HG03175 (cell line): ENCODE measurements around the gene NFIC.

Source experiments
- ATAC-seq: cut with Tn5 transposase; IDR thresholded peaks from one replicate; pipeline ENCODE4 v1.9.1; 2021; ENCODE audit warnings: mild to moderate bottlenecking, moderate library complexity; ENCODE audit not compliant: unreplicated experiment

NFIC gene

DNA sequence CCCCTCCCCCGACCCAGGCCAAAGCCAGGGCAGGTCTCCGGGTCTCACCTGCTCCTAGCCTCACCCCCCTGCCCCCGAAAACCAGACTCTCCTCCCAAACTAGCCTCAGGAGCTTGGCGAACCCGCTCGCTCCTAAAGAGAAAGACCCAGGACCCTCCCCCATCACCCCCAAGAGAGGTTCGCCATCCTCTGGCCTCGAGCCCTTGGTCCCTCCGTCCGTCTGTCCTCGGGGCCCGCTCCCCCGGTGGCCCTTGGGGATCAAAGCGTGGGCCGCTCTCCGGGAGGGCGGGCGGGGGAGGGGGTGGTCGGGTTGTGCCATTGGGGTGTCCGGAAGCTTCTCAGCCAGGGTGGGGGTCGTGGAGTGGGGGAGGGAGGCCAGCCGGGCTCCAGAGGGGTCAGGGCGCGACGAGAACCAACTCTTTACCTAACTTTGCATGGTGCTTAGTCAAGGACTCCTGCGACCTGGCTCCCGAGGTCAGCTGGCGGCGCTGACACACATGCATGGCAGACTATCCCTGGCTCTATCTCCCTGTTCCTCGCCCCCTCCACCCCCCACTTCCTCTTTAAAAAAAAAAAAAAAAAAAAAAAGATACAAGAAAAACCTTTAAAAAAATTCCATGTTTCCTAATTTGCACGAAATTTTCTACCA is 98.3 kb downstream of the NFIC start:
- ATAC-seq, result no peak

DNA sequence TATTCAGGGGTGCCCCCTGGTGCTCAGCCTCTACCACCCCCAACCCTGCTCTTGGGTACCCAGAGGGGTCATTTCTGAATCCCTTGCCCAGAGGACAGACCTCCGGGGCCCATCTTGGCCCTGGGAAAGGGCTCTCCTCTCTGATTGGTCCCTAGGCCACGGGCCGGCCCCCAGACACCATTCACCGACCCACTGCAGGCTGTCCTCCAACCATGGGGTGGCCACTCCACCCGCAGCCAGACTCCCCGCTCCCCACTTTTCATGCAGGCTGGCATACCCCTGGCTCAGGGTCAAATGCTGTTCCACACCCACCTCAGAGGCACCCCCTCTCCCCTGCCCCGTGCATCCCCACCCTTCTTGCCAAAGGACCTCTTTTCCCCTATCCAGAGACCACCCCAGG is 99.2 kb downstream of the NFIC start:
- no peak for ATAC-seq

DNA sequence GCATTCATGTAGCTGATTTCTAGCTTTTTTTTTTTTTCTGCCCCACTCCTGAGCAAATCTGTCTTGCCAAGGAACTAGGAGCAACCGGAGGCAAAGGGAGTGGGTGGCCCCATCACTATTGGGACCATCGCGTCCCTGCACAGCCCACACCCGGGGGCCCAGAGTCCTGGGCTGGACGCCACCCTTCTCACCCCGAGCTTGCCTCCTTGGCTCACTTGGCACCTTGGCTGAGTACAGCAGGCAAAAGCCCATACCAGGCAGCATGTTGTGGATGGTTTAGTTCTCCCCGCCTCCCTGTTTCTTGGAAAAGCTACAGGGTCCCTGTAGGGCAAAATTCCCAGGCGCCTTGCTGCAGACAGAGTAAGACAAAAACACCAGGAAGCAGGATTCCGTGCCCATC is 100.3 kb downstream of the NFIC start:
- ATAC-seq, result no peak

DNA sequence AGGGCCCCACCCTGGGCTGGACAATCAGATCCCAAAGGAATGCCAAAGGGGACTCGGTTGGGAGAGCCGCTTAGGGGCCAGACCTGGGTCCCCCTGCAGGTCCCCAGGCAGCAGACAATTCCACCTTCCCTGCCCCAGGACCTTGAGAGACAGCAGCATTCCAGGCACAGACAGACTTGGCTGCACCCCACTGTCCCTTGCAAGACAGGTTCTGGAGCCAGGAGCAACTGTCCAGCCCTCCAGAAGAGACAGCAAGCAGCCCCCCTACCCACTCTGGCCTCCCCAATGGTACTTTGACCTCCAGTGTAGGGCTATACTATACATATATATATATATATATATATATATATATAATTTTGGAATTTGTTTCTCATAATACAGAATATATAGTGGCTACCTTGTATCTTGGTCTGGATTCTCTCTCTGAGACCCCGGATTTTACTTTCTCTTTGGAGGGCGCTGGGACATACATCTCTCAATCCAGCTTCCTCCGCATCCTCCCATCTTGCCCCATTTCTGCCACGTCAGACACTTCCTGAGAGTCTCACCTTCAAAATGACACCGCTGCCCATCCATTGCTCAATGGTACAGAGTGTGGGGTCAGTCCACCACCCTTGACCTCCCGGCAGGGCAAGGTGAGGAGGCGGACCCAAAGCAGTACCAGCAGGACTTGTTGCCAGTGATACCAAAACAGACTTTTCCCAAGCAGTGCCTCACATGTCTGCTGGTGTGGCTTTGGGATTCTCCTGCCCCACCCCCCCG is 101.2 kb downstream of the NFIC start:
- no peak for ATAC-seq

DNA sequence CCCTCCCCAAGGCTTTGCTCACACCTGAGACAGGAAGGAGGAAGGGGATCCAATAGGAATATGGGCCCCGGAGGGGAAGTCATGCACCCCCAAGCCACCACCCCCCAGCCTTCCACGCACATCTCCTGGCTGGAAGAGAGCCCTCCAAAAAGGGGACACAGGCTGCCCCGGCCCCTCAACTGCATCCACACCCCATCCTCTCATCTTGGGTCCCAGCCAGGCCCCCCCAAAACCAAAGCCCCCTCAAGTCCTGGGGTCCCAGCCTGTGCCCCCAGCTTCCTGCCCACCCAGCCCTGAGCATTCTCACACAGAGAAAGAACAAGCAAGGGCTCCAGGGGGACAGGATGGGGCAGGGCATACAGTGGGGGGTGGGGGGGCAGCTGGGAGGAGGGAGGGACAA is 101.8 kb downstream of the NFIC start:
- no peak for ATAC-seq

DNA sequence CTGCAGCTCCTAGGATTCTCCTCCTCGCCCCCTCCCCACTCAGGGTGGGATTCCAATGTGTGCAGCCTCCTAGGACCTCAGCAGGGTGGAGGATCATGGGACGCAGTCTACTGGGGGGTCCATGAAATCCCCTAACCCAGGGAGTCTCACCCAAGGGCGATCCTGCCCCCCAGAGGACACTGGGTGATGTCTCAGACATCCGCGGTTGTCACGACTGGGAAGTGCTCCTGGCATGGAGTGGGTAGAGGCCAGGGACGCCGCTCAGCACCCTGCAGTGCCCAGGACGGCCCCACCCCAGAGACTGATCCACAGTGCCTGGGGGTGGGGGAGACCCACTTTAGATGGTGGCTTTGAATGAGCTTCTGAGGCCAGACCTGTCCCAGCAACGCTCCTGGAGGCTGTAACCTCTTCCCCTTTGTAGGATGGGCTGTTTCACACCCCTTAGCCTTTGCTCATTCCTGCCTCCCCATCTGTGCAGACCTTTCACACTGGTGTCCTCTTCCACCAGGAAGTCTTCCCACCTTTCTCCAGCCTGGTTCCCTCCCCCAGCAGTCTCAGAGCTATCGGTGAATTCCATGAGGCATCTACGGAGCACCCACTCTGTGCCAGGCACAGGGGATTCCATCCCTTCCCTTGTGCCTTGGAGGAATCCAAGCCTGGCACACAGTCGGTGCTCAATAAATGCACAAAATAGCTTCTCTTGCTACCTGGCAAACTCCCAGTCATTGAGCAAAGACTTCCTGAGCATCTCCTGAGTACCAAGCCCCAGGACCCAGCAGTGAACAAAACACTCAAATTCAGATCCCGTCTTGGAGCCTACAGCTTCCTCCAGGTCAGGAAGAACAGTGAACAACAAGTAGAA is 103.5 kb downstream of the NFIC start:
- ATAC-seq, result no peak

DNA sequence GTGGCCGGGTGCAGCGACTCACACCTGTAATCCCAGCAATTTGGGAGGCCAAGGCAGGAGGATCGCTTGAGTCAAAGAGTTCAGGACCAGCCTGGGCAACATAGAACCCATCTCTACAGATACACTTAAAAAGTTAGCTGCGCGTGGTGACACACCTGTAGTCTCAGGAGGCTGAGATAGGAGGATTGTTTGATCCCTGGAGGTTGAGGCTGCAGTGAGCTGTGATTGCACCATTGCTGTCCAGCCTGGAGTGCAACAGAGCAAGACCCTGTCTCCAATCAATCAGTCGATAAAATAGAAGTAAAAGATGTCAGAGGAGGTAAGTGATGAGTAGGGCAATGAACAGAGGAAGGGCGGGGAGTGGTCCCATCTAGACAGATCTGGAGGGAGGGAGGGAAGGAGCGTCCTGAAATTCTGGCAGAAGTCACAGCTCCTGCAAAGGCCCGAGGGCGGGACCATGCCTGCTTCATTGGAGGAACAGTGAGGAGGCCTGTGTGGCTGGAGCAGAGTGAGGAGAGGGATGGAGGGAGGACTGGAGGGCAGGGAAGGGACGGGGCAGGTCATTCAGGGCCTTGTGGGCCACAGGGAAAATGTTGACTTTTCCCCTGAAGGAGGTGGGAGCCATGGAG is 104.2 kb downstream of the NFIC start:
- ATAC-seq, result no peak

DNA sequence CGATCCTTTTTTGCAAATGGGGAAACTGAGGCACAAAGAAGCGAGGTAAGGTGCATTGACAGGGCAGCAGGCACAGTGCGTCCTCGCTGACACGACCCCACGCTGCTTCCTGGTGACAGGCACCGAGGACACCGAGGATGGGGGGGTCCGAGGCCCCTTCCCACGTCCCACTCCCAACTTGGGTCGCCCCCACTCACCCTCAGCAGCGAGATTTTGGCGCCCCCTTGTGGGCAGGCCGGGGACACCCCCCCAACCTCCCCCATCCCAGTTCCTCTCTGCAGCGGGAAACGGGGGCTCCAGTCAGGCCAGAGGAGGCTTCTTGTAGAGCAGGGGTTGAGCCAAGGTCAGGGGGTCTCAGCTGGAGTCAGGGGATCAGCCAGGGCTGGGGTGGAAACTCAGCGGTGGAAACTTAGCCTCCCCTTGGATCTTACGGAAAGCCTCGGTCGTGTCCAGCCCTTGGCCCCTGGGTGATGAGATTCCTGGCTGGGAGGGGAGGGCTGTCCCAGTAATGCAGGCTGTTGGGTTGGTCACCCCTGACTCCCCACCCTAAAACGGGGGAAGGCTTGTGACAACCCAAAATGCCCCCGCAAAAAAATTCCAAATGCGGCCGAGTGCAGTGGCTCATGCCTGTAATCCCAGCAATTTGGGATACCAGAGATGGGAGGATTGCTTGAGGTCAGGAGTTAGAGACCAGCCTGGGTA is 105.7 kb downstream of the NFIC start:
- no peak for ATAC-seq

DNA sequence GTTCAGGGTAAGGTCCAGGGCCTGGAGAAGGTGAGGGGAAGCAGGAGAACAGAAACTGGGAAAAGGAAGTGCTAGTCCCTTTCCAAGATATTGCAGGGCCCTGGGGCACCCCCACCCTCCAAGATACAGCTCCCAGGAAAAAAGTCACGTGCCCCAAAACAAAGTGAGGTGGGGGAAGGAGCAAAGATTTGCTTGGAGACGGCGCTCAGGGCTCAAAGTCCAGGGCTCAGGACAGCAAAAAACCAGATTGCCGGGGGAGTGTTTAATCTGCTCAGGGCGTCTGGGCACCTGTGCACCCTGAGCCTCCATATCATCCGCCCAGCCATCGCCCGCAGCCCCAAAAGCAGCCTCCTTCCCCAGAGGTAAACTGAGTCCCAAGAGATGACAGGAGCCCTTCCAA is 107.6 kb downstream of the NFIC start:
- no peak for ATAC-seq

DNA sequence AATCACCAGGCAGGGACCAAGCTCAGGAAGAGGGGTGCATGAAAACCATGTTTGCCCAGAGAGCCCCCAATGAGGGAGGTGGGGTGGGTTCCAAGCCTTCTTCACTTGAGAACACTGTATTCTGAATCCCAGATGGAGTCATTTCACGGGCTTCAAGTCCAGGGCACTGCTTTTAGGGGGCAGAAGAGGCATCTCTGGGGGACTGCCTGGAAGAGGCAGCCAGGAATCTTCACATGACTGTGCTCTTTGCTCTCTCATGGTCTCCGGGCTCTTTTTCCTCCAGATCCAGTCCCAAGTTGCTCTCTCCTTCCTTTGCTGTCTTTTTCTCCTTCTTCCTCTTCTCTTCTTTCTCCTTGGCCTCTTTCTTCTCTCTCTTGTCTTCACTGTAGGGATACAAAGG is 108.2 kb downstream of the NFIC start:
- no peak for ATAC-seq

DNA sequence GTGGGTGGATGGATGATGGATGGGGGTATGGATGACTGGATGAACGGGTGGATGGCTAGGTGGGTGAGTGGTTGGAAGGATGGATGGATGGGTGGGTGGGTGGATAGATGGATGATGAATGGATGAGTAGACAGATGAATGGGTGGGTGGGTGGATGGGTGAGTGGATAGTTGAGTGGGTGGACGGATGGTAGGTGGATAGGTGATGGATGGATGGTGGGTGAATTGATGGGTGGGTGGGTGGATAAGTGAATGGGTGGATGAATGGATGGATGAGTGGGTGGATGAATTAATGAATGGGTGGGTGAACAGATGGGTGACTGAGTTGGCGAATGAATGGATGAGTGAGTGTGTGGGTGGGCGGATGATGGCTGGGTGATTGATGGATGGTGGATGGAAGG is 109.1 kb downstream of the NFIC start:
- ATAC-seq, result no peak

DNA sequence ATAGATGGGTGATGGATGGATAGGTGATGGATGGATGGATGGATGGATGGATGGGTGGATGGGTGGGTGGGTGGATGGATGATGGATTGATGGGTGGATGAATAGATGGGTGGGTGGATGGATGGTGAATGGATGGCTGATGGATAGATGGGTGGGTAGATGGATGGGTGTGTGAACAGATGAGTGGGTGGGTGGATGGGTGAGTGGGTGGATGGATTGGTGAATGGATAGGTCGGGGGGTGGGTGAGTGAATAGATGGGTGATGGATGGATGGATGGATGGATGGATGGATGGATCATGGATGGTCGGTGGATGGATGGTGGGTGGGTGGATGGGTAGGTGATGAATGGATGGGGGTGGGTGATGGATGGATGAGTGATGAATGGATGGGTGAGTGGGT is 110.4 kb downstream of the NFIC start:
- ATAC-seq, result no peak

DNA sequence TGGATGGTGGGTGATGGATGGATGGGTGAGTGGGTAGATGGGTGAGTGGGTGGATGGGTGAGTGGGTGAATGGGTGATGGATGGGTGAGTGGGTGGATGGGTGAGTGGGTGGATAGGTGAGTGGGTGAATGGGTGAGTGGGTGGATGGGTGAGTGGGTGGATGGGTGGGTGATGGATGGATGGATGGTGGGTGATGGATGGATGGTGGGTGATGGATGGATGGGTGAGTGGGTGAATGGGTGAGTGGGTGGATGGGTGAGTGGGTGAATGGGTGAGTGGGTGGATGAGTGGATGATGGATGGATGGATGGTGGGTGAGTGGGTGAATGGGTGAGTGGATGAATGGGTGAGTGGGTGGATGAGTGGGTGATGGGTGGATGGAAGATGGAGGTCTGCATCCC is 111.1 kb downstream of the NFIC start:
- no peak for ATAC-seq

DNA sequence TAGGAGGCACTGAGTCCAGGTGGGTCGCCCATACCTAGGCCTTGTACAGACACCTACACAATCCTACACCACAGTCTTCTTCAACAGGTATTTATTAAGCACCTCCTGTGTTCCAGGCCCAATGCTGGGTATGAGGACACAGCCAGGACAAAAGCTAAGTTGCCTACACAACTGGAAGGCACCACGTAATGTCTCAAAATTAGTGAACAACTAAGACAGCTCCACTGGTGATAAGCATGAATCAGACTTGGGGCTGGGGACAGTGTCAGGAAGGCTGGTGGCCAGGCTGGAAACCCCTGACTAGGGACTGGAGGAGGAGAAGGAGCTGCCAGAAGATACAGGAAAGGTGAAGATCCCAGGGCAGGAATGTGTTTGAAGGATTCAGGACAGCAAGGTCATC is 111.6 kb downstream of the NFIC start:
- ATAC-seq, result no peak

DNA sequence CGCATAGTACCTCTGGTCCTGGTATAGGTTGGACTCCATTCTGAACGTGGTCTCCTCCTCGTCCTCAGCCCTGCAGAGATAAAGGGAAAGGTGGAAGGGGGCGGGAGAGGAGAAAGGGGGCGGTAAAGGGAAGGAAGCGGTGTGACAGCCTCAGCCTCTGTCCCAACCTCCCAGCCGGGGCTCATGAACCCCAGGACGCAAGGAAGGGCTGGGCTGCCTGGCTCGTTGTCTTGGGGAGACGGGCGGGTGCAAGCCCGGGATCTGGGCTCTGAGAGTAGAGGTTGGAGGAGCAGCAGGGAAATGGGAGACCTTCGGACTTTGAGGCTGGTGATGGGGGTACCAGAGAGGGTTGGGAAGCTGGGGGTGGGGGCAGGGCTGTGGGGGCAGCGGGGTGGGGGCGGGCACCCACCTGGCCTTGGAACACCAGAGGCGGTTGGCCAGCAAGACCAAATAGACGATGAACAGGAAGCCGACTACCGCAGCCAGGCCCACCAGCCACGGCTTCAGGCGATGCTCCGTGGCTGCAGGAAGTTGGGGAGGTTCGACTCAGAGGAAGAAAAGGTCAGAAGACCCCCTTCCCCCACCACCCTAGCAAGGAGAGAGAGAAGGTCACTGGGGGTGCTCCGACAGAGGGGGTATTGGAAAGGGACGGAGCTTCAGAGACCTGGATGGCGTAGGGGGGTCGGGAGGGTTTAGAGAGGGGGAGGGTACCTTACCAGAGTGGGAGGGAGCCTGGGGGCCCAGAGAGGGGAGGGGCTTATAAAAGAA is 112.2 kb downstream of the NFIC start:
- ATAC-seq, result no peak

DNA sequence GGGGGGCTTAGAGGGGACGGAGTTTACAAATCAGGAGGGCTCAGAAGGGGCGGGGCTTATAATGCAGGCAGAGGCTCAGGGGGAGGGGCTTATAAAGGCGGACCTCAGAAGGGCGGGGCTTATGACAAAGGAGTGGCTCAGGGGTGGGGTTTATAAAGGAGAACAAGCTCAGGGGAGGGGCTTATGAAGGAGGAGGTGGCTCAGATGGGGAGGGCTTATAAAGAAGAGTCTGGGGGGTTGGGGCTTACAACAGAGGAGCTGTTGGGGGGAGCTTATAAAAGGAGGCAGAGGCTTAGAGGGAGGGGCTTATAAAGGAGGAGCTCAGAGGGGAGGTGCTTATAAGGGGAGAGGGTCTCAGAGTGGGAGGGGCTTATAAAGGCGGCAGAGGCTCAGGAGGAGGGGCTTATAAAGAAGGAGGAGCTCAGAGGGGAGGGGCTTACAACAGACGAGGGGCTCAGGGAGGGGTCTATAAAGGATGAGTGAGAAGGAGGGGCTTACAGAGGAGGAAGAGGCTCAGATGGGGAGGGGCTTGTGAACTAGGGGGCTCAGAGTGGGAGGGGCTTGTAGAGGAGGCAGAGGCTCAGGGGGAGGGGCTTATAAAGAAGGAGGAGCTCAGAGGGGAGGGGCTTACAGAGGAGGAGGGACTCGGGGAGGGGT is 112.9 kb downstream of the NFIC start:
- no peak for ATAC-seq

DNA sequence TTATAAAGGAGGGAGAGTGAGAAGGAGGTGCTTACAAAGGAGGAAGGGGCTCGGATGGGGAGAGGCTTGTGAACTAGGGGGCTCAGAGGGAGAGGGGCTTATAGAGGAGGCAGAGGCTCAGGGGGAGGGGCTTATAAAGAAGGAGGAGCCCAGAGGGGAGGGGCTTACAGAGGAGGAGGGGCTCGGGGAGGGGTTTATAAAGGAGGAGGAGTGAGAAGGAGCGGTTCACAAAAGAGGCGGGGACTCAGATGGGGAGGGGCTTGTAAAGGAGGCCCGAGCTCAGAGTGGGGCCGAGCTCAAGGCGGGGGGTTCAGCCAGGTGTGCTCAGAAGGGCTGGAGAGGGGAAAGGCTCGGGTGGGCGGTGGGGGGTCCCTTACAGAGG is 113.4 kb downstream of the NFIC start:
- no peak for ATAC-seq

DNA sequence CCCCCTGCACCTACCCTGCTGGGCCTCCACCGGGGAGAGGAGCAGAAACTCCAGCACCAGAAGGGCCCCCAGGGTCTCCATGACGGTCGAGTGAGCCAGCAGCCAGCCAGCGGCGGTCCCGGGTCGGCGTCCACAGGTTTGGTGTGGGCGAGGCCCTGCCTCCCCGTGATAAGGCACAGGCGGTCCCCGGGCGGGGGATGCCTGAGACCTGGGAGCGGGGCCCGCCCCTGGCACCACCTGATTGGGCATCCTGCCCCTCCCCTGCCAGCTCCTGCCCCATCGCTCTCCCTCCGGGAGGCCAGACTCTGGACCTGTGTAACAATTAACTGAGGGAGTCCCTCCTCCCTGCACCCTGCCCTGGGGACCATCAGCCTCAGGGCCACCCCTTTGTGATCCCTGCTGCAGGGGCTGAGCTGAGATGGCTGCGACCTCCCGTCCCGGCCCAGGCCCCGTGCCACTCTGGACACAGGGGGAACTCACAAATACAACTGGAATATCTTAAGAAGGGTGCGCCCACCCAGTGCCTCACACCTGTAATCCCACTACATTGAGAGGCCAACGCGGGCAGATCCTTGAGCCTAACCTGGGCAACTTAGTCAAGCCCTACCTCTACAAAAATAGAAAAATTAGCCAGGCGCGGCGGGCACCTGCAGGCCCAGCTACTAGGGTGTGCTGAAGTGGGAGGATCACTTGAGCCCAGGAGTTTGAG is 114.2 kb downstream of the NFIC start, which contains the start of gene SMIM24:
SMIM24 (minus strand) TSS at position 143 of the 709 bp plus-strand sequence; CDS start at position 81, 62 bp downstream.
- no peak for ATAC-seq
